ENCODE data around the gene ATG16L2.

- TF ChIP-seq, protein P1, sequence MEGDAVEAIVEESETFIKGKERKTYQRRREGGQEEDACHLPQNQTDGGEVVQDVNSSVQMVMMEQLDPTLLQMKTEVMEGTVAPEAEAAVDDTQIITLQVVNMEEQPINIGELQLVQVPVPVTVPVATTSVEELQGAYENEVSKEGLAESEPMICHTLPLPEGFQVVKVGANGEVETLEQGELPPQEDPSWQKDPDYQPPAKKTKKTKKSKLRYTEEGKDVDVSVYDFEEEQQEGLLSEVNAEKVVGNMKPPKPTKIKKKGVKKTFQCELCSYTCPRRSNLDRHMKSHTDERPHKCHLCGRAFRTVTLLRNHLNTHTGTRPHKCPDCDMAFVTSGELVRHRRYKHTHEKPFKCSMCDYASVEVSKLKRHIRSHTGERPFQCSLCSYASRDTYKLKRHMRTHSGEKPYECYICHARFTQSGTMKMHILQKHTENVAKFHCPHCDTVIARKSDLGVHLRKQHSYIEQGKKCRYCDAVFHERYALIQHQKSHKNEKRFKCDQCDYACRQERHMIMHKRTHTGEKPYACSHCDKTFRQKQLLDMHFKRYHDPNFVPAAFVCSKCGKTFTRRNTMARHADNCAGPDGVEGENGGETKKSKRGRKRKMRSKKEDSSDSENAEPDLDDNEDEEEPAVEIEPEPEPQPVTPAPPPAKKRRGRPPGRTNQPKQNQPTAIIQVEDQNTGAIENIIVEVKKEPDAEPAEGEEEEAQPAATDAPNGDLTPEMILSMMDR (IDR thresholded peaks at IDR 0.05): no peak
- no peak for TF ChIP-seq POLR2A (IDR thresholded peaks at IDR 0.05)
Observed at GRCh38 chr11:72824020-72824419, 9.8 kb downstream of the ATG16L2 start.
